Adipocyte (in vitro differentiated cells): ENCODE results near the gene FAR1.

ENCODE experiments used
- DNase-seq: peaks from one replicate; pipeline ENCODE4 v3.0.0-alpha.2; 2015; ENCODE audit warnings: low read depth
- H3K27me3 ChIP-seq: replicated peaks from 2 replicates; pipeline ENCODE4 v1.7.0; 2013; ENCODE audit warnings: mild to moderate bottlenecking, low read length, moderate library complexity; ENCODE audit not compliant: control insufficient read depth, insufficient read depth
- H3K36me3 ChIP-seq: 2 replicates; pipeline ENCODE4 v1.7.0; 2013; ENCODE audit warnings: low read length, mild to moderate bottlenecking, moderate library complexity; ENCODE audit not compliant: control insufficient read depth, insufficient read depth, severe bottlenecking
- H3K4me1 ChIP-seq: 2 replicates; pipeline ENCODE4 v1.7.0; 2013; ENCODE audit warnings: mild to moderate bottlenecking, low read length, moderate library complexity; ENCODE audit not compliant: control insufficient read depth, insufficient read depth
- H3K4me3 ChIP-seq: 2 replicates; pipeline ENCODE4 v1.7.0; 2013; ENCODE audit warnings: mild to moderate bottlenecking, low read length, moderate library complexity
- H3K9ac ChIP-seq: 2 replicates; pipeline ENCODE4 v1.7.0; 2013; ENCODE audit warnings: mild to moderate bottlenecking, low read length, moderate library complexity
- H3K9me3 ChIP-seq: 2 replicates; pipeline ENCODE4 v1.7.0; 2013; ENCODE audit warnings: mild to moderate bottlenecking, low read length, moderate library complexity; ENCODE audit not compliant: control insufficient read depth

The FAR1 gene

GRCh38 chr11:13674799-13675509 is 6.5 kb downstream of the FAR1 start:
- no peak for DNase-seq
- no peaks in the 10 kb centered on the region for H3K27me3 ChIP-seq
- no peak overlapping the region for H3K9ac ChIP-seq
- H3K9me3 ChIP-seq: no peaks in the 10 kb centered on the region
- H3K36me3 ChIP-seq: no peaks in the 10 kb centered on the region
- no peak overlapping the region for H3K4me3 ChIP-seq
- peaks cover 26% of the 10 kb centered on the region for H3K4me1 ChIP-seq

DNA sequence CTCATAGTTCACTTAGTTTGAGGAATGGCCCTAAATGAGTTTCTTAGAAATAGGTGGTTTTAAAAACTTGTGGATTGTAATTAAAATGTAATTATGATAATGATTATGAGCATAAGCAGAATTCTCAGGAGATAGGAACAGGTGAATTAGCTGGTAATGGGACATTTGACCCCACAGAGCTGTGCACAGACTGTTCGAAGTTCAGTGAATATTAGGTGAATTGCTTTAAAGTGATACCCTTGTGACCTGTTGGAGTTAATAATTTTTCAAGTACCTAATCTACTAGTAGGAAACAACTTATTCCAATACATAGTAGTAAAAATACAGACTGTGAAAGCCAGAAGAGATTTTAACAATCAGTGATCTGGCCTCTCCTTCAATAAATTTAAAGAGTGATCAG is 8.1 kb downstream of the FAR1 start:
- Histone ChIP-seq H3K4me3 (no peak overlapping the region), H3K36me3 (no peaks in the 10 kb centered on the region), H3K9me3 (no peaks in the 10 kb centered on the region), H3K9ac (no peak overlapping the region), H3K27me3 (no peaks in the 10 kb centered on the region), H3K4me1 (peaks cover 16% of the 10 kb centered on the region)
- no peak for DNase-seq

DNA sequence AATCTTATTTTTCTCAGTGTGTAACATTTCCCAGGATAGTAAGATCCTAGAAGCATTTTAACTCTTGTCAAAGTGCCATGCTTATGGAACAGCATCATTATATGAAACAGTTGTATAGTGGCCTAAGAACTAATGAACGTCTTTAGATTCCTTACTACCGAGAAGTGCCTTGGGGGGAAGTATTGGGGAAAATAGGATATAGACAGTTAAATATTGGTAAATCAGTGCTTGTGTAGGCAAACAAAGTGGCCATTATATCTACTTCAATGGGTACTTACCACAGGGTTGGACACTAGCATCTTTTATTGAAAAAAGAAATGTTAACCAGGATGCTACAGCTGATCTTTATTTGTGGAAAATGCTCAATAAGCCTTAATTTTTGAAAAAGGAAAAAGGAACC is 11.3 kb downstream of the FAR1 start:
- Histone ChIP-seq H3K4me3 (no peak overlapping the region), H3K4me1 (peaks cover 16% of the 10 kb centered on the region), H3K9me3 (no peaks in the 10 kb centered on the region), H3K9ac (no peak overlapping the region), H3K36me3 (no peaks in the 10 kb centered on the region), H3K27me3 (no peaks in the 10 kb centered on the region)
- DNase-seq: no peak

- Histone ChIP-seq H3K27me3 (no peaks in the 10 kb centered on the region), H3K9ac (no peak overlapping the region), H3K9me3 (no peaks in the 10 kb centered on the region), H3K4me1 (peaks cover 9% of the 10 kb centered on the region), H3K36me3 (no peaks in the 10 kb centered on the region), H3K4me3 (no peak overlapping the region)
- DNase-seq: no peak
Observed at GRCh38 chr11:13680501-13681264, 12.2 kb downstream of the FAR1 start.

DNA sequence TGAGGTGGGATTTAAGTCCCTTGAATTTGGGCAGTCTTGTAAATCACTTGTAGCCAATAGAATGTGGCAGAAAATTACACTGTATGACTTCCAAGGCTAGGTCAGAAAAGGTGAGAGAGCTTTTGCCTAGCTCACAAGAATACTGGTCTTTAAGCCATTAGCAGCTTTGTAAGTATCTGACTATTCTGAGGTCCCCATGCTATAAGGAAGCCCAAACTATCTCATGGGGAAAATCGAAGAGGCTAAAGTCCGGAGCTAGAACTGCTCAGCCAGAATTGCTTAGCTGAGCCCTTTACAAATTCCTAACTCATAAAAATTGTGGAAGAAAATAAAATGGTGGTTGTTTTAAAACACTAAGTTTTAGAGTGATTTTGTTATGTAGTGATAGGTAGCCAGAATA is 13.0 kb downstream of the FAR1 start:
- Histone ChIP-seq H3K27me3 (no peaks in the 10 kb centered on the region), H3K9ac (no peak overlapping the region), H3K36me3 (no peaks in the 10 kb centered on the region), H3K4me3 (no peak overlapping the region), H3K4me1 (peaks cover under 1% of the 10 kb centered on the region), H3K9me3 (no peaks in the 10 kb centered on the region)
- DNase-seq: no peak

- Histone ChIP-seq H3K36me3 (no peaks in the 10 kb centered on the region), H3K9me3 (no peaks in the 10 kb centered on the region), H3K27me3 (no peaks in the 10 kb centered on the region), H3K9ac (no peak overlapping the region), H3K4me1 (no peaks in the 10 kb centered on the region), H3K4me3 (no peak overlapping the region)
- no peak for DNase-seq
Observed at GRCh38 chr11:13682212-13682611, 13.7 kb downstream of the FAR1 start.

DNA sequence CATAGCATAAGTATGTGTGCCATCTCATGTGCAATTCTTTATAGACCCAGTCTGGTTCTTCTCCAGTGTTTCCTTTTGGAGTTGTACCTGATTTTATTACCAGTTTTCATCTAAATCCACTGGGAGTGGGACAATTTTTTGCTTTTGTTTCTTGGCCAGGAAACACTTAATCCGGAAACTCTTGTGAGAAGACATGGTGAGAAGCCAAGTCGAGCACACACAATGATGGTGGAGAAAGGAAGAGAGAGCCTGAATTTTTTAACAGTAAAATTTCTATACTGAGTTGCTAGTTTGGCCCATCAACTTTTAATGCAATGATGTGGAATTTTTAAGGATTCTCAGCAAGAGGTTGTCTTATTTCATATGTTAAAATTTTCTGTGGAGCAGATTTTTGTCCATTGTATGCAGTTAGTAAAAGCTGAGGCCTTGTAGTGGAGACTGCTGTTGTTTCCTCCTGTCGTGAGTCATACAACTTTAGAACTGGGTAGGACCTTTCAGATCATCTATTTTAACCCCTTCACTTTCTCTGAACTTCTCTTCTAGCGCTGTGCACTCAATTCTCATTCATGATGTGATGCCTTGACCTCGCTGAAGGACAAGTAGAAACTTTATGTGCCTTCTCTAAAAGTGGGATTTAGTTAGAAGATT is 17.1 kb downstream of the FAR1 start:
- Histone ChIP-seq H3K9me3 (no peaks in the 10 kb centered on the region), H3K27me3 (no peaks in the 10 kb centered on the region), H3K36me3 (no peaks in the 10 kb centered on the region), H3K4me1 (no peaks in the 10 kb centered on the region), H3K9ac (no peak overlapping the region), H3K4me3 (no peak overlapping the region)
- no peak for DNase-seq

DNA sequence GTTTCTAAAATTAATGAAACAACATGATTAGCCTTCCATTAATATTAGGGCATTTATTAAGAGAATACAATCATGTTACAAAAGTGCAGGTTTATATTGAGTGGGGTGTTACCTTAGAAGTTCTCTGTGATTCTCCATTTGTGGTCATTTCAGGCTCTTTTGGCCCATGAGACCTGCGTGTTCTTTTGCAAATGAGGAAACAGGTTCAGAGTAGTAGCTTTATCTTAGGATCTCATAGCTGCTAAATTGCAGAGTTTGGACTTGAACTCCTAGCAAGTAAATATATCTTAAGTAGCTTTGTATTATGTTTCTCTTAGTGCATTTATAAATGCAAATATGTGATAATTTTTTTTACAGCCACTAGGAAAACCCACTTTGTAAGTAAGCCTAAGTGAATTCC is 18.3 kb downstream of the FAR1 start:
- no peak overlapping the region for H3K9ac ChIP-seq
- no peak overlapping the region for H3K4me3 ChIP-seq
- DNase-seq: no peak

DNA sequence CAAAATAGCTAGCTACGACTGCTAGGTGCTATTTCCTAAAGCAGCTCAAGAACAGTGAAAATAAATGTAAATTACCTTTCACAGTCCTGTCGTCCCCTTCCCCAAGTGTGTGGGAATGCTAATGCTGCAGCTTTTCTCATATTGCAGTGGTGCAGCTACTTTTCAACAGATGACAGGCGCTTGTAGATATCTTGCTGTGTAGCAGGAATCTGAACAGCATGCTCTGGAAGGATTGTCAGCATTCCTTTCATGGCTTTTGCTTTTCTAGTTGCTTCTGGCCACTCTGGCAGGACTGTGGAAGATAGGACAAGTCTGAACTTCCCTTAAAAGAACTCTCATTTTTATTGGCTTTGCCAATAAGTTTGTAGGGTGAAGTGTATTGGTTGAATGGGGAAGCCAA is 18.8 kb downstream of the FAR1 start:
- no peak overlapping the region for H3K9ac ChIP-seq
- no peak overlapping the region for H3K4me3 ChIP-seq
- H3K27me3 ChIP-seq: no peaks in the 10 kb centered on the region

More for the DNA sequence above, 18.3 kb downstream of the FAR1 start:
- no peaks in the 10 kb centered on the region for H3K9me3 ChIP-seq
- H3K36me3 ChIP-seq: no peaks in the 10 kb centered on the region
- H3K27me3 ChIP-seq: no peaks in the 10 kb centered on the region
- no peaks in the 10 kb centered on the region for H3K4me1 ChIP-seq

DNA sequence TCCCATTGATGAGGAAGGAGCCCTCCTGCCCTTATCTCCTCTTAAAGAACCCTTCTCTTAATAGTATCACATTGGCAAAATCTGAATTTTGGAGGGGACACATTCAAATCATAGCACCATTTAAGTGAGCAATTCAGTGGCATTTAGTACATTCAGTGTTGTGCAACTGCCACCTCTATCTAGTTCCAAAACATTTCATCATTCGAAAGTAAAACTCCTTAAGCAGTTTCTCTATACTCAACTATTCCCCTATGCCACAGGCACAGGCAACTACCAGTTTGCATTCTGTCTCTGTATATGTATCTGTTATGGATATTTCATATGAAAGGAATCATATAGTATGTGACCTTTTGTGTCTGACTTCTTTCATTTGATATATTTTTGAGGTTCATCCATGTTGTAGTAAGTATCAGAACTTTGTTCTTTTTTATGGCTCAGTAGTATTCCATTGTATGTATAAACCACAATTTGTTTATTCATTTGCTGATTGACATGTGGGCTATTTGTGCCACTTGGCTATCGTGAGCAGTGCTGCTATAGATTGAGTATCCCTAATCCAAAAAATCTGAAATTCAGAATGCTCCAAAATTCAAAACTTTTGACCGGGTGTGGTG is 22.9 kb downstream of the FAR1 start:
- Histone ChIP-seq H3K9me3 (no peaks in the 10 kb centered on the region), H3K9ac (no peak overlapping the region), H3K4me3 (no peak overlapping the region), H3K36me3 (peaks cover 13% of the 10 kb centered on the region), H3K27me3 (no peaks in the 10 kb centered on the region), H3K4me1 (no peaks in the 10 kb centered on the region)
- peak; percentile 29 for DNase-seq

More for the DNA sequence above, 18.8 kb downstream of the FAR1 start:
- Histone ChIP-seq H3K4me1 (no peaks in the 10 kb centered on the region), H3K36me3 (no peaks in the 10 kb centered on the region), H3K9me3 (no peaks in the 10 kb centered on the region)
- DNase-seq: no peak

DNA sequence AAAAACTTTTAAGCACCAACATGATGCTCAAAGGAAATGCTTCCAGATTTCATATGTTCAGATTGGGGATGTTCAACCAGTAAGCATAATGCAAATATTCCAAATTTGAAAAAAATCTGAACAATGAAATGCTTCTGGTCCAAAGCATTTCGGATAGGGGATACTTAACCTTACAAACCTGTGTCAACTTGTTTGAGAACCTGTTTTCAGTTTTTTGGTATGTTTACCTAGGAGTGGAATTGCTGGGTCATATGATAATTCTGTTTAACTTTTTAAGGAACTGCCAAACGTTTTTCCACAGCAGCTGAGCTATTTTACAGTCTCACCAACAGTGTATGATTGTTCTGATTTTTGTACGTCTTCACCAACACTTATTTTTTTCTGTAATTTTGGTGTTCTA is 23.7 kb downstream of the FAR1 start:
- Histone ChIP-seq H3K4me1 (no peaks in the 10 kb centered on the region), H3K4me3 (no peak overlapping the region), H3K36me3 (peaks cover 20% of the 10 kb centered on the region), H3K27me3 (no peaks in the 10 kb centered on the region), H3K9ac (no peak overlapping the region), H3K9me3 (no peaks in the 10 kb centered on the region)
- DNase-seq: no peak
